Transverse colon (tissue), 4 donors: ENCODE measurements around the gene BRSK2.

Source experiments
- CTCF ChIP-seq, 5 experiments: fragments of 200-600 bp in 3 of 5; fragments of 450-650 bp in 2 of 5; sonication (generic) in 3 of 5; IDR thresholded peaks; 1 replicate in 2 of 5; 2 replicates in 3 of 5; pipeline ENCODE4 v1.5.1; 2016 to 2017; ENCODE audit warnings: antibody characterized with exemption in 5 of 5, inconsistent platforms in 3 of 5, mild to moderate bottlenecking in 2 of 5, moderate library complexity in 1 of 5
- POLR2A ChIP-seq: fragments of 450-650 bp; IDR thresholded peaks from one replicate; pipeline ENCODE4 v1.6.1; 2016; ENCODE audit warnings: antibody characterized with exemption, mild to moderate bottlenecking, moderate library complexity
- POLR2AphosphoS5 ChIP-seq, 3 donors: sonication (generic); formaldehyde crosslinking; IDR thresholded peaks; one replicate each; pipeline ENCODE4 v1.6.1; 2016; ENCODE audit warnings: antibody characterized with exemption in 3 of 3

DNA sequence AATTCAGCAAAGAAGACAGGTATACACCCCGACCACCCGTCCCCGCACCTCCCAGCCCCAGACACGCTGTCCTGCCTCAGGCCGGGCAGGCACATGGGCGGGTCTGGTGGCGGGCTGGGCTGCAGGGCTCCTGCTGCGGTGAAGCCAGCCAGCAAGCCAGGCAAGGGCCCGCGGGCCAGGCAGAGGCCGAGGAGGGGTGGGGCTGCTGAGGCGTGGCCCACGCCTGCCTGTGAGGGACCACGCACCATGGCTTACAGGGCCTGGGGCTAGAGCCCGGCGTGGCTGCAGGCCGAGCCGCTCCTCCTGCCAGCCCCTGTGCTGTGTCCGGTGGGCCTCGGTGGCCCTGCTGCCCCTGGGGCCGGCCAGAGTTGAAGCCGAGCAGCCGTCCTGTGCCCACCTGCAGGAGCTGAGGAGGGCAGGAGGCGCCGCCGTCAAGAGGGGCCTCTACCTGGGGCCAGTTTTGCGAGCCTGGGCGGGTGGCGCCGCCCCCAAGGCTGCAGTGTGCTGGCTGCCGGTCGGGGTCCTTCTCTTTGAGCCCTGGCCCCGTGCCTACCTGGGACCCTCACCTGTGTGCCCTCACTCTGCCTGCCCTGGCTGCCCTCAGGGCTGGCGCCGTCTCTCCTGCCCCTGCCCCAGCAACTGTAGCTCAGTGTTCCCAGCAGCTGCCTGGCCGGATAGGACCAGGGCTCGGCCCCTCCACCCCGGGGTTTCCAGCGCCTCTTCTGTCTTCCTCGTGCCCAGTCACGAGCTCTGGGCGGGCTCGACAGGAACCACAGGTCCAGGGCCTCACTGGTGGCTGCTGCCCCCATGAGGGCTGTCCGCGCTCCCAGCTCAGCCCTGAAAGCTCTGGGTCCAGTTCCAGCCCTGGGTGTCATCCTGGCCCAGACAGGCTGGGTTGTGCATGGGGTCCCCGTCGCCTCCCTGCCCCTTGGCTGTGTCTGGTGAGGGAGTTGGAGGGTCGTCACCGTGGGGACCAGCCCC, 58.4 kb downstream of the BRSK2 start:
- TF ChIP-seq POLR2A, result no peak
- peak in 1 of 3 donors; percentile 3 for TF ChIP-seq POLR2AphosphoS5 (IDR thresholded peaks at IDR 0.05)
- TF ChIP-seq CTCF (IDR thresholded peaks at IDR 0.05), result no peak
